GM12878 (cell line): ENCODE measurements around the gene CCDC71. TPM values are rescaled to one million over a fixed set of nuclear protein-coding genes. Genes with fewer than 3 reads are reported as not detected.

Experiments used
- ATAC-seq: fragments of 200-7000 bp; cut with Tn5 transposase; 3 replicates; pipeline ENCODE4 v1.9.1; 2020; ENCODE audit warnings: mild to moderate bottlenecking, moderate library complexity
- BruUV-seq: library from RNA; stranded (reverse); fragments of 400-500 nt; replicated peaks from 2 replicates; lab custom pipeline; 2021; lab: Mats Ljungman, UMichigan
- CTCF ChIA-PET: fragments of 300-600 bp; sonication (Branson Sonifier 250); formaldehyde crosslinking; extraction: SDS; loops from one replicate; lab custom pipeline; 2021; ENCODE audit warnings: inconsistent platforms; lab: Yijun Ruan, JAX
- POLR2A ChIA-PET: fragments of 350-600 bp; formaldehyde crosslinking; extraction: SDS; loops from one replicate; lab custom pipeline; 2021; ENCODE audit warnings: inconsistent platforms; lab: Charles Lee
- RAD21 ChIA-PET: fragments of 300-600 bp; sonication (Branson Sonifier 250); formaldehyde crosslinking; loops from one replicate; lab custom pipeline; 2023; ENCODE audit warnings: antibody characterized with exemption; ENCODE audit not compliant: unreplicated experiment; lab: Charles Lee
- SMC1A ChIA-PET: fragments of 300-600 bp; sonication (Branson Sonifier 250); formaldehyde crosslinking; loops from one replicate; lab custom pipeline; 2023; ENCODE audit not compliant: unreplicated experiment, uncharacterized antibody; lab: Charles Lee
- DNase-seq: peaks from one replicate; pipeline ENCODE4 v3.0.0-alpha.2; 2011; ENCODE audit warnings: low read depth, low spot score
- FAIRE-seq: peaks from 3 replicates; lab custom pipeline; 2011; peaks lifted over from hg19 to GRCh38; lab: Jason Lieb, UNC
- H2AFZ ChIP-seq: 2 replicates; pipeline ENCODE4 v1.6.0; 2011; ENCODE audit warnings: low read depth, low read length, control low read depth; ENCODE audit not compliant: control insufficient read depth
- H3K27ac ChIP-seq: 2 replicates; pipeline ENCODE4 v1.5.1; 2011; ENCODE audit warnings: control low read depth; ENCODE audit not compliant: control insufficient read depth, insufficient read depth
- H3K27me3 ChIP-seq, 2 experiments: replicated peaks in 1 of 2; 2 replicates each; pipeline versions ENCODE4 v1.6.0 to v1.6.1; 2011; ENCODE audit warnings: low read length in 1 of 2; ENCODE audit not compliant: control insufficient read depth in 2 of 2, insufficient read depth in 2 of 2
- H3K36me3 ChIP-seq, 2 experiments: 2 replicates each; pipeline ENCODE4 v1.5.1; 2011; ENCODE audit warnings: low read length in 1 of 2; ENCODE audit not compliant: control insufficient read depth in 2 of 2, insufficient read depth in 2 of 2
- H3K4me1 ChIP-seq: 2 replicates; pipeline ENCODE4 v1.6.1; 2011; ENCODE audit warnings: mild to moderate bottlenecking, low read length, moderate library complexity, mixed read lengths; ENCODE audit not compliant: control insufficient read depth, insufficient read depth
- H3K4me2 ChIP-seq: 2 replicates; pipeline ENCODE4 v1.6.0; 2011; ENCODE audit warnings: control low read depth; ENCODE audit not compliant: control insufficient read depth, insufficient read depth
- H3K4me3 ChIP-seq: fragments of 200-600 bp; sonication (generic); 2 replicates; pipeline ENCODE4 v1.5.1; 2016
- H3K79me2 ChIP-seq: 2 replicates; pipeline ENCODE4 v1.6.0; 2011; ENCODE audit warnings: low read length; ENCODE audit not compliant: control insufficient read depth, insufficient read depth
- H3K9ac ChIP-seq: 2 replicates; pipeline ENCODE4 v1.8.0; 2011; ENCODE audit warnings: low read length, control low read depth, mixed read lengths; ENCODE audit not compliant: control insufficient read depth, insufficient read depth
- H3K9me3 ChIP-seq: replicated peaks from 3 replicates; pipeline ENCODE4 v1.5.1; 2011; ENCODE audit warnings: mild to moderate bottlenecking, low read length; ENCODE audit not compliant: control insufficient read depth, insufficient read depth
- H4K20me1 ChIP-seq: 2 replicates; pipeline ENCODE4 v1.6.0; 2011; ENCODE audit not compliant: control insufficient read depth, insufficient read depth
- E2F4 ChIP-seq: IDR thresholded peaks from 2 replicates; pipeline ENCODE4 v1.6.1; 2012; ENCODE audit warnings: low read depth, low read length, improper control_type of control experiment
- ELK1 ChIP-seq: IDR thresholded peaks from 2 replicates; pipeline ENCODE4 v1.6.1; 2012; ENCODE audit warnings: low read depth, low read length, improper control_type of control experiment
- FOS ChIP-seq: IDR thresholded peaks from 3 replicates; pipeline ENCODE4 v1.6.1; 2011; ENCODE audit warnings: borderline replicate concordance; ENCODE audit not compliant: insufficient read length; ENCODE audit errors: extremely low read depth
- PAX8 ChIP-seq: fragments of 450-650 bp; IDR thresholded peaks from 2 replicates; pipeline ENCODE4 v1.6.1; 2017; ENCODE audit warnings: mild to moderate bottlenecking, moderate library complexity
- SP1 ChIP-seq: IDR thresholded peaks from one replicate; pipeline ENCODE4 v1.6.1; 2011; ENCODE audit warnings: low read depth, low read length
- WGBS: methylation state at CpG from one replicate; pipeline ENCODE4 v1.1.6; 2016; ENCODE audit warnings: low lambda C conversion rate; ENCODE audit not compliant: insufficient replicate concordance, insufficient coverage; ENCODE audit errors: missing lambda C conversion rate; 5-methylcytosine and 5-hydroxymethylcytosine counted together
- in situ Hi-C: fragments of 300-500 bp; cut with MboI; formaldehyde crosslinking; loops from 9 replicates; pipeline ENCODE4 v1.14.3; 2018; ENCODE audit warnings: mixed read lengths
- intact Hi-C: fragments of 100-400 bp; cut with micrococcal nuclease; formaldehyde crosslinking; loops from one replicate; pipeline ENCODE4 v1.14.2; 2022; ENCODE audit not compliant: unreplicated experiment
- polyA plus RNA-seq, 11 experiments: library from polyadenylated mRNA; depleted of rRNA in 4 of 11; unstranded in 6 of 11; stranded (reverse) in 5 of 11; fragments of >200 nt; fragmentation: Nextera tagmentation in 4 of 11; fragmentation: Illumina TruSeq in 1 of 11; extraction: Ambion mirVana in 4 of 11; extraction: Trizol in 1 of 11; gene quantifications; 1 replicate in 1 of 11; 2 replicates in 10 of 11; pipeline versions ENCODE4 v1.2.1 to v1.2.3, GENCODE V29; 2011 to 2016; ENCODE audit warnings: inconsistent platforms in 2 of 11, missing spikeins in 2 of 11, low read depth in 1 of 11
- total RNA-seq, 4 experiments: library from RNA; depleted of rRNA in 3 of 4; stranded (reverse); fragments of >200 nt in 3 of 4; fragmentation: Illumina TruSeq in 1 of 4; extraction: Trizol in 1 of 4; gene quantifications; 2 replicates each; pipeline versions ENCODE4 v1.2.1 to v1.2.3, GENCODE V29; 2013 to 2021

The CCDC71 gene
- total and polyA plus RNA-seq, 10 of the 15 experiments (the other 5 are each of a cell fraction or from before 2014, with no cell fraction given), result 0.20 to 38.0 (median 16.1) TPM

- Histone ChIP-seq H4K20me1 (no peaks in the 10 kb centered on the region), H3K79me2 (no peaks in the 10 kb centered on the region), H3K4me2 (no peak overlapping the region), H3K9me3 (no peaks in the 10 kb centered on the region), H3K27me3 (no peaks in the 10 kb centered on the region), H3K4me3 (no peak overlapping the region), H3K36me3 (no peaks in the 10 kb centered on the region), H3K4me1 (no peaks in the 10 kb centered on the region), H3K9ac (no peak overlapping the region), H3K27ac (no peak overlapping the region), H2AFZ (no peak overlapping the region)
- ChIA-PET SMC1A (no interaction called here), POLR2A (no interaction called here), CTCF (interaction anchor here (4.0 kb wide), 1 partner anchor 11 kb away, joined by 17 read pairs; the partner anchor contains the start of gene KLHDC8B), RAD21 (interaction anchor here (1.3 kb wide), 1 partner anchor 11 kb away, joined by 3 read pairs; no protein-coding TSS in a partner anchor)
- BruUV-seq, result no TSS peak
- TF ChIP-seq PAX8 (no peak), SP1 (no peak)
- in situ Hi-C loops (no loop called here), intact Hi-C loops (no loop called here)
- 35% methylated on average over 6 of the region's 6 CpGs for WGBS
- DNase-seq (no peak), ATAC-seq (no peak), FAIRE-seq (no peak)
Observed at GRCh38 chr3:49181351-49181750, 15.2 kb upstream of the CCDC71 start.

GRCh38 chr3:49180116-49180515, 14.0 kb upstream of the CCDC71 start:
- in situ Hi-C loops (no loop called here), intact Hi-C loops (no loop called here)
- H3K4me3 ChIP-seq, result no peak overlapping the region
- no peak overlapping the region for H3K27ac ChIP-seq
- H3K27me3 ChIP-seq, result no peaks in the 10 kb centered on the region
- CTCF ChIA-PET, result interaction anchor here (1.2 to 4.0 kb wide), 2 partner anchors 9 to 267 kb away, joined by 3 to 17 read pairs; partner anchors contain the start of gene KLHDC8B
- SMC1A ChIA-PET, result no interaction called here
- H3K4me1 ChIP-seq, result no peaks in the 10 kb centered on the region
- no peak overlapping the region for H3K9ac ChIP-seq
- BruUV-seq, result no TSS peak
- H2AFZ ChIP-seq, result no peak overlapping the region
- no peaks in the 10 kb centered on the region for H3K36me3 ChIP-seq
- RAD21 ChIA-PET, result interaction anchor here (0.6 to 1.5 kb wide), 3 partner anchors 10 to 269 kb away, joined by 3 to 6 read pairs (median 3); no protein-coding TSS in a partner anchor
- no peak for FAIRE-seq
- no peak overlapping the region for H3K4me2 ChIP-seq
- POLR2A ChIA-PET, result no interaction called here
- H3K9me3 ChIP-seq, result no peaks in the 10 kb centered on the region
- no peaks in the 10 kb centered on the region for H4K20me1 ChIP-seq
- TF ChIP-seq ELK1 (no peak), E2F4 (no peak), FOS (no peak)
- TF ChIP-seq, all 136 proteins: peak for 0
- DNase-seq (no peak), ATAC-seq (no peak)
- H3K79me2 ChIP-seq, result no peaks in the 10 kb centered on the region
